GM18907 (cell line): ENCODE measurements around the gene DHRS1.
"Not testable (repeated sequence)": the region's sequence is repeated elsewhere in the genome, so short reads cannot be mapped to it uniquely, and the experiment has no call there.

Experiments used
- ATAC-seq: cut with Tn5 transposase; IDR thresholded peaks from one replicate; pipeline ENCODE4 v1.9.1; 2021; ENCODE audit warnings: mild to moderate bottlenecking, moderate library complexity; ENCODE audit not compliant: unreplicated experiment

Gene DHRS1

GRCh38 chr14:24329073-24329663, 29.6 kb upstream of the DHRS1 start:
- no peak for ATAC-seq

- not testable (repeated sequence) for ATAC-seq
These were observed 28.3 kb upstream of the DHRS1 start for GRCh38 chr14:24327914-24328313.

GRCh38 chr14:24327303-24327702, 27.7 kb upstream of the DHRS1 start:
- ATAC-seq = no peak

GRCh38 chr14:24325963-24326362, 26.4 kb upstream of the DHRS1 start:
- no peak for ATAC-seq

GRCh38 chr14:24325041-24325530, 25.5 kb upstream of the DHRS1 start:
- no peak for ATAC-seq

- ATAC-seq = no peak
These were observed 24.4 kb upstream of the DHRS1 start for GRCh38 chr14:24324024-24324423.

GRCh38 chr14:24323341-24323740, 23.8 kb upstream of the DHRS1 start:
- no peak for ATAC-seq

GRCh38 chr14:24322672-24323071, 23.1 kb upstream of the DHRS1 start:
- no peak for ATAC-seq

GRCh38 chr14:24321212-24321975, 21.8 kb upstream of the DHRS1 start:
- no peak for ATAC-seq

GRCh38 chr14:24317141-24317928, 17.8 kb upstream of the DHRS1 start:
- no peak for ATAC-seq

GRCh38 chr14:24316597-24316950, 17.0 kb upstream of the DHRS1 start:
- no peak for ATAC-seq

- no peak for ATAC-seq
These were observed 16.4 kb upstream of the DHRS1 start for GRCh38 chr14:24315807-24316596.

- no peak for ATAC-seq
These were observed 15.7 kb upstream of the DHRS1 start for GRCh38 chr14:24315243-24315806.

- no peak for ATAC-seq
These were observed 15.0 kb upstream of the DHRS1 start for GRCh38 chr14:24314377-24315193.

GRCh38 chr14:24313913-24314312, 14.3 kb upstream of the DHRS1 start:
- ATAC-seq = no peak

- no peak for ATAC-seq
These were observed 13.3 kb upstream of the DHRS1 start for GRCh38 chr14:24312736-24313507.

GRCh38 chr14:24311837-24312615, 12.4 kb upstream of the DHRS1 start:
- ATAC-seq = no peak
